ENCODE results near the gene AMACR.

DNA sequence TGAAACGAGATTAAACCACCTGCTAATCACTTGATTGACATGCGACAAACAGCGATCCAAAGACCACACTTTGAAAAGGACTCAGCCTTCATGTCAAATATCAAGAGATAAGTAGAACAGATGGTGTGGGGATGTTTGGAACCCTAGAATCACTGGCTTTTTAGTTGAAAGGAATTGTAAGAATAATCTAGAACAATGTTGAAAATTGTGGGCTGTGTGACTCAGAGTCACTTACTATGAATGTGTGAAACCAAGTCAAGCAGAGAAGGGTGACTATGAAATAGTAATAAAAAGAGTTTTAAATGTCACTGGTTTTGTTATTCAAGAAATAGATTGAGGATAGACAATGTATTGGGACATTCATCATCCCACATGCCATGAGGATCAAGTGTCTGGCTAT, 49.3 kb upstream of the AMACR start:
- TF ChIP-seq, protein P1, sequence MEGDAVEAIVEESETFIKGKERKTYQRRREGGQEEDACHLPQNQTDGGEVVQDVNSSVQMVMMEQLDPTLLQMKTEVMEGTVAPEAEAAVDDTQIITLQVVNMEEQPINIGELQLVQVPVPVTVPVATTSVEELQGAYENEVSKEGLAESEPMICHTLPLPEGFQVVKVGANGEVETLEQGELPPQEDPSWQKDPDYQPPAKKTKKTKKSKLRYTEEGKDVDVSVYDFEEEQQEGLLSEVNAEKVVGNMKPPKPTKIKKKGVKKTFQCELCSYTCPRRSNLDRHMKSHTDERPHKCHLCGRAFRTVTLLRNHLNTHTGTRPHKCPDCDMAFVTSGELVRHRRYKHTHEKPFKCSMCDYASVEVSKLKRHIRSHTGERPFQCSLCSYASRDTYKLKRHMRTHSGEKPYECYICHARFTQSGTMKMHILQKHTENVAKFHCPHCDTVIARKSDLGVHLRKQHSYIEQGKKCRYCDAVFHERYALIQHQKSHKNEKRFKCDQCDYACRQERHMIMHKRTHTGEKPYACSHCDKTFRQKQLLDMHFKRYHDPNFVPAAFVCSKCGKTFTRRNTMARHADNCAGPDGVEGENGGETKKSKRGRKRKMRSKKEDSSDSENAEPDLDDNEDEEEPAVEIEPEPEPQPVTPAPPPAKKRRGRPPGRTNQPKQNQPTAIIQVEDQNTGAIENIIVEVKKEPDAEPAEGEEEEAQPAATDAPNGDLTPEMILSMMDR (IDR thresholded peaks at IDR 0.05; ENCODE audit: poor library complexity, severe bottlenecking): no peak
- no peak for TF ChIP-seq RAD21 (conservative IDR thresholded peaks at IDR 0.05)
- TF ChIP-seq POLR2AphosphoS5 (IDR thresholded peaks at IDR 0.05): no peak
- no peak for TF ChIP-seq EP300 (conservative IDR thresholded peaks at IDR 0.05; ENCODE audit: poor library complexity, severe bottlenecking)
- TF ChIP-seq EZH2 (IDR thresholded peaks at IDR 0.05; ENCODE audit: borderline replicate concordance, insufficient read depth, low read length, poor library complexity, severe bottlenecking): no peak
- TF ChIP-seq, protein P2, sequence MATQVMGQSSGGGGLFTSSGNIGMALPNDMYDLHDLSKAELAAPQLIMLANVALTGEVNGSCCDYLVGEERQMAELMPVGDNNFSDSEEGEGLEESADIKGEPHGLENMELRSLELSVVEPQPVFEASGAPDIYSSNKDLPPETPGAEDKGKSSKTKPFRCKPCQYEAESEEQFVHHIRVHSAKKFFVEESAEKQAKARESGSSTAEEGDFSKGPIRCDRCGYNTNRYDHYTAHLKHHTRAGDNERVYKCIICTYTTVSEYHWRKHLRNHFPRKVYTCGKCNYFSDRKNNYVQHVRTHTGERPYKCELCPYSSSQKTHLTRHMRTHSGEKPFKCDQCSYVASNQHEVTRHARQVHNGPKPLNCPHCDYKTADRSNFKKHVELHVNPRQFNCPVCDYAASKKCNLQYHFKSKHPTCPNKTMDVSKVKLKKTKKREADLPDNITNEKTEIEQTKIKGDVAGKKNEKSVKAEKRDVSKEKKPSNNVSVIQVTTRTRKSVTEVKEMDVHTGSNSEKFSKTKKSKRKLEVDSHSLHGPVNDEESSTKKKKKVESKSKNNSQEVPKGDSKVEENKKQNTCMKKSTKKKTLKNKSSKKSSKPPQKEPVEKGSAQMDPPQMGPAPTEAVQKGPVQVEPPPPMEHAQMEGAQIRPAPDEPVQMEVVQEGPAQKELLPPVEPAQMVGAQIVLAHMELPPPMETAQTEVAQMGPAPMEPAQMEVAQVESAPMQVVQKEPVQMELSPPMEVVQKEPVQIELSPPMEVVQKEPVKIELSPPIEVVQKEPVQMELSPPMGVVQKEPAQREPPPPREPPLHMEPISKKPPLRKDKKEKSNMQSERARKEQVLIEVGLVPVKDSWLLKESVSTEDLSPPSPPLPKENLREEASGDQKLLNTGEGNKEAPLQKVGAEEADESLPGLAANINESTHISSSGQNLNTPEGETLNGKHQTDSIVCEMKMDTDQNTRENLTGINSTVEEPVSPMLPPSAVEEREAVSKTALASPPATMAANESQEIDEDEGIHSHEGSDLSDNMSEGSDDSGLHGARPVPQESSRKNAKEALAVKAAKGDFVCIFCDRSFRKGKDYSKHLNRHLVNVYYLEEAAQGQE (IDR thresholded peaks at IDR 0.05; ENCODE audit: borderline replicate concordance): no peak
- no peak for TF ChIP-seq TAF1 (IDR thresholded peaks at IDR 0.05; ENCODE audit: low read depth)
- TF ChIP-seq MXI1 (conservative IDR thresholded peaks at IDR 0.05; ENCODE audit: poor library complexity, severe bottlenecking): no peak
- no peak for TF ChIP-seq SMC3 (conservative IDR thresholded peaks at IDR 0.05; ENCODE audit: poor library complexity)
